Testis (tissue), 2 donors: ENCODE data around the gene PTPRG.

Experiments
- CTCF ChIP-seq, 3 experiments: fragments of 450-650 bp in 2 of 3; fragments of 200-600 bp in 1 of 3; sonication (generic) in 1 of 3; IDR thresholded peaks; one replicate each; pipeline ENCODE4 v1.5.1; 2016 to 2019; ENCODE audit warnings: antibody characterized with exemption in 3 of 3, mild to moderate bottlenecking in 2 of 3, moderate library complexity in 1 of 3
- POLR2A ChIP-seq: fragments of 450-650 bp; IDR thresholded peaks from one replicate; pipeline ENCODE4 v1.6.1; 2017; ENCODE audit warnings: antibody characterized with exemption, mild to moderate bottlenecking, moderate library complexity

GRCh38 chr3:61743686-61744242 lies 182.4 kb downstream of the PTPRG start:
- no peak for TF ChIP-seq POLR2A
- no peak for TF ChIP-seq CTCF (IDR thresholded peaks at IDR 0.05)
